MCF 10A (cell line): ENCODE data around the gene SYNDIG1. TPM values are rescaled to one million over a fixed set of nuclear protein-coding genes. Genes with fewer than 3 reads are reported as not detected.

Experiments used
- BruUV-seq: library from RNA; stranded (reverse); fragments of 400-500 nt; replicated peaks from 2 replicates; lab custom pipeline; 2021; lab: Mats Ljungman, UMichigan
- CTCF ChIA-PET: fragments of 300-600 bp; sonication (Branson Sonifier 250); formaldehyde crosslinking; extraction: SDS; loops from one replicate; lab custom pipeline; 2021; ENCODE audit warnings: antibody characterized with exemption, inconsistent platforms; lab: Yijun Ruan, JAX
- POLR2A ChIA-PET: fragments of 300-600, 350-650 bp; sonication (Branson Sonifier 250); formaldehyde crosslinking; extraction: SDS; loops from one replicate; lab custom pipeline; 2020; ENCODE audit warnings: antibody characterized with exemption, inconsistent platforms; lab: Yijun Ruan, JAX
- DNase-seq: peaks from one replicate; pipeline ENCODE4 v3.0.0-alpha.2; 2018; ENCODE audit not compliant: unreplicated experiment
- H3K27ac Mint-ChIP-seq: one replicate; pipeline ENCODE4 v1.8.0; 2022; ENCODE audit warnings: mild to moderate bottlenecking, low read depth, mixed read lengths; ENCODE audit not compliant: unreplicated experiment
- H3K27me3 Mint-ChIP-seq: one replicate; pipeline ENCODE4 v1.8.0; 2022; ENCODE audit warnings: mixed read lengths; ENCODE audit not compliant: insufficient read depth, unreplicated experiment
- H3K36me3 Mint-ChIP-seq: one replicate; pipeline ENCODE4 v1.8.0; 2022; ENCODE audit warnings: mild to moderate bottlenecking, moderate library complexity, mixed read lengths; ENCODE audit not compliant: insufficient read depth, unreplicated experiment
- H3K4me1 Mint-ChIP-seq: one replicate; pipeline ENCODE4 v1.8.0; 2022; ENCODE audit warnings: mixed read lengths; ENCODE audit not compliant: insufficient read depth, unreplicated experiment
- H3K4me3 Mint-ChIP-seq: one replicate; pipeline ENCODE4 v1.8.0; 2022; ENCODE audit warnings: mild to moderate bottlenecking, moderate library complexity, mixed read lengths; ENCODE audit not compliant: unreplicated experiment
- H3K9me3 Mint-ChIP-seq: one replicate; pipeline ENCODE4 v1.8.0; 2022; ENCODE audit warnings: mixed read lengths; ENCODE audit not compliant: unreplicated experiment
- CTCF ChIP-seq: fragments of 200-600 bp; IDR thresholded peaks from one replicate; pipeline ENCODE4 v1.8.0; 2022; ENCODE audit warnings: antibody characterized with exemption, mild to moderate bottlenecking; ENCODE audit not compliant: unreplicated experiment
- intact Hi-C: fragments of 100-400 bp; cut with micrococcal nuclease; formaldehyde crosslinking; loops from 2 replicates; pipeline ENCODE4 v1.14.1; 2022
- total RNA-seq: library from RNA; stranded (reverse); gene quantifications from 2 replicates; pipeline ENCODE4 v1.2.3, GENCODE V29; 2022

The SYNDIG1 gene
- total RNA-seq, 1 experiment from 2014 or later = not detected

GRCh38 chr20:24492698-24493097 is 23.3 kb downstream of the SYNDIG1 start:
- Mint-ChIP-seq H3K27me3 (no peaks in the 10 kb centered on the region), H3K27ac (no peak overlapping the region), H3K4me1 (no peaks in the 10 kb centered on the region), H3K9me3 (peaks cover 53% of the 10 kb centered on the region), H3K36me3 (no peaks in the 10 kb centered on the region), H3K4me3 (no peak overlapping the region)
- intact Hi-C loops = no loop called here
- POLR2A ChIA-PET = no interaction called here
- TF ChIP-seq CTCF = no peak
- BruUV-seq = no TSS peak
- CTCF ChIA-PET = no interaction called here
- no peak for DNase-seq

- CTCF ChIA-PET = no interaction called here
- no peak for DNase-seq
- intact Hi-C loops = no loop called here
- TF ChIP-seq CTCF = no peak
- POLR2A ChIA-PET = no interaction called here
- H3K4me3 Mint-ChIP-seq = no peak overlapping the region
- H3K4me1 Mint-ChIP-seq = no peaks in the 10 kb centered on the region
- H3K36me3 Mint-ChIP-seq = no peaks in the 10 kb centered on the region
- no peaks in the 10 kb centered on the region for H3K27me3 Mint-ChIP-seq
- peaks cover 55% of the 10 kb centered on the region for H3K9me3 Mint-ChIP-seq
- BruUV-seq = no TSS peak
- H3K27ac Mint-ChIP-seq = no peak overlapping the region
Measured at GRCh38 chr20:24493181-24493580, 23.8 kb downstream of the SYNDIG1 start.

- intact Hi-C loops = no loop called here
- Mint-ChIP-seq H3K27ac (no peak overlapping the region), H3K36me3 (no peaks in the 10 kb centered on the region), H3K27me3 (no peaks in the 10 kb centered on the region), H3K4me3 (no peak overlapping the region), H3K9me3 (peaks cover 61% of the 10 kb centered on the region), H3K4me1 (no peaks in the 10 kb centered on the region)
- no TSS peak for BruUV-seq
- no peak for DNase-seq
- no peak for TF ChIP-seq CTCF
- ChIA-PET CTCF (no interaction called here), POLR2A (no interaction called here)
Measured at GRCh38 chr20:24493661-24494459, 24.4 kb downstream of the SYNDIG1 start.

GRCh38 chr20:24494460-24494920 is 25.1 kb downstream of the SYNDIG1 start:
- TF ChIP-seq CTCF = no peak
- Mint-ChIP-seq H3K9me3 (peaks cover 56% of the 10 kb centered on the region), H3K4me3 (no peak overlapping the region), H3K27ac (no peak overlapping the region), H3K4me1 (no peaks in the 10 kb centered on the region), H3K36me3 (no peaks in the 10 kb centered on the region), H3K27me3 (no peaks in the 10 kb centered on the region)
- BruUV-seq = no TSS peak
- ChIA-PET POLR2A (no interaction called here), CTCF (no interaction called here)
- no peak for DNase-seq
- intact Hi-C loops = no loop called here
